Measurements from ENCODE around the gene CRIP3. TPM values are rescaled to one million over a fixed set of nuclear protein-coding genes. Genes with fewer than 3 reads are reported as not detected.

CRIP3 gene
- total and polyA plus RNA-seq, 2 of the 13 experiments (the other 11 are each of a cell fraction or from before 2014, with no cell fraction given), result 6.3 to 9.3 TPM

GRCh38 chr6:43267619-43268354 is 40.8 kb downstream of the CRIP3 start (continued):
- TF ChIP-seq ZNF260 (CRISPR knock-in tag; IDR thresholded peaks at IDR 0.05; ENCODE audit: borderline replicate concordance, low read depth) (no peak), ZNF766 (CRISPR knock-in tag; IDR thresholded peaks at IDR 0.05; ENCODE audit: borderline replicate concordance) (peak; percentile 89), SUZ12 (IDR thresholded peaks at IDR 0.05; ENCODE audit: low read depth, low read length) (no peak), ZNF350 (CRISPR knock-in tag; IDR thresholded peaks at IDR 0.05; ENCODE audit: borderline replicate concordance, low read depth) (peak; percentile 100), NPAS2 (CRISPR knock-in tag; IDR thresholded peaks at IDR 0.05; ENCODE audit: borderline replicate concordance) (peak; percentile 94; the same call in 1 of the 2 replicates), TOPORS (CRISPR knock-in tag; IDR thresholded peaks at IDR 0.05) (no peak; the same call in 1 of the 2 replicates), SATB2 (CRISPR knock-in tag; IDR thresholded peaks at IDR 0.05) (peak; percentile 22; the same call in 1 of the 2 replicates), ZNF75D (CRISPR knock-in tag; IDR thresholded peaks at IDR 0.05; ENCODE audit: borderline replicate concordance) (no peak), RBFOX2 (IDR thresholded peaks at IDR 0.05; ENCODE audit: low read depth, low read length) (0 out of 2 replicates have a peak, but pooled peaks have one; percentile 15), ISX (CRISPR knock-in tag; conservative IDR thresholded peaks at IDR 0.05) (no peak), DNMT3B (CRISPR knock-in tag; conservative IDR thresholded peaks at IDR 0.05) (peak; percentile 99), JUN (CRISPR knock-in tag; IDR thresholded peaks at IDR 0.05) (peak; percentile 92), KMT2A (CRISPR knock-in tag; IDR thresholded peaks at IDR 0.05) (peak; percentile 85), KLF13 (CRISPR knock-in tag; IDR thresholded peaks at IDR 0.05) (peak; percentile 95), GABPA (IDR thresholded peaks at IDR 0.05; ENCODE audit: low read depth, low read length) (no peak), GABPA (CRISPR knock-in tag; IDR thresholded peaks at IDR 0.05; ENCODE audit: low read depth) (no peak), MYC (CRISPR knock-in tag; IDR thresholded peaks at IDR 0.05; ENCODE audit: borderline replicate concordance) (peak; percentile 100), HNF1B (CRISPR knock-in tag; IDR thresholded peaks at IDR 0.05) (peak; percentile 99), ZNF44 (CRISPR knock-in tag; IDR thresholded peaks at IDR 0.05) (peak; percentile 98), IKZF5 (CRISPR knock-in tag; IDR thresholded peaks at IDR 0.05) (peak; percentile 100), CAMTA2 (CRISPR knock-in tag; IDR thresholded peaks at IDR 0.05; ENCODE audit: borderline replicate concordance) (peak; percentile 89), ZNF546 (CRISPR knock-in tag; conservative IDR thresholded peaks at IDR 0.05) (peak; percentile 86), ZNF672 (CRISPR knock-in tag; IDR thresholded peaks at IDR 0.05) (peak; percentile 95; the same call in 1 of the 2 replicates), FOSL2 (CRISPR knock-in tag; IDR thresholded peaks at IDR 0.05) (peak; percentile 96), ZNF329 (CRISPR knock-in tag; IDR thresholded peaks at IDR 0.05; ENCODE audit: low read depth) (peak; percentile 95)
- TF ChIP-seq, protein P1, sequence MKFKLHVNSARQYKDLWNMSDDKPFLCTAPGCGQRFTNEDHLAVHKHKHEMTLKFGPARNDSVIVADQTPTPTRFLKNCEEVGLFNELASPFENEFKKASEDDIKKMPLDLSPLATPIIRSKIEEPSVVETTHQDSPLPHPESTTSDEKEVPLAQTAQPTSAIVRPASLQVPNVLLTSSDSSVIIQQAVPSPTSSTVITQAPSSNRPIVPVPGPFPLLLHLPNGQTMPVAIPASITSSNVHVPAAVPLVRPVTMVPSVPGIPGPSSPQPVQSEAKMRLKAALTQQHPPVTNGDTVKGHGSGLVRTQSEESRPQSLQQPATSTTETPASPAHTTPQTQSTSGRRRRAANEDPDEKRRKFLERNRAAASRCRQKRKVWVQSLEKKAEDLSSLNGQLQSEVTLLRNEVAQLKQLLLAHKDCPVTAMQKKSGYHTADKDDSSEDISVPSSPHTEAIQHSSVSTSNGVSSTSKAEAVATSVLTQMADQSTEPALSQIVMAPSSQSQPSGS (CRISPR knock-in tag; IDR thresholded peaks at IDR 0.05), result peak; percentile 98
- TF ChIP-seq, protein P2, sequence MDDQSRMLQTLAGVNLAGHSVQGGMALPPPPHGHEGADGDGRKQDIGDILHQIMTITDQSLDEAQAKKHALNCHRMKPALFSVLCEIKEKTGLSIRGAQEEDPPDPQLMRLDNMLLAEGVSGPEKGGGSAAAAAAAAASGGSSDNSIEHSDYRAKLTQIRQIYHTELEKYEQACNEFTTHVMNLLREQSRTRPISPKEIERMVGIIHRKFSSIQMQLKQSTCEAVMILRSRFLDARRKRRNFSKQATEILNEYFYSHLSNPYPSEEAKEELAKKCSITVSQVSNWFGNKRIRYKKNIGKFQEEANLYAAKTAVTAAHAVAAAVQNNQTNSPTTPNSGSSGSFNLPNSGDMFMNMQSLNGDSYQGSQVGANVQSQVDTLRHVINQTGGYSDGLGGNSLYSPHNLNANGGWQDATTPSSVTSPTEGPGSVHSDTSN (CRISPR knock-in tag; IDR thresholded peaks at IDR 0.05; ENCODE audit: borderline replicate concordance), result peak; percentile 72; the same call in 1 of the 2 replicates
